GM23338 (cell line): ENCODE data around the gene KLF7.

Source experiments
- CTCF ChIP-seq, 2 experiments: fragments of 200-600 bp in 1 of 2; sonication (generic) in 1 of 2; conservative IDR thresholded peaks; 2 replicates each; pipeline versions ENCODE4 v1.5.1 to v1.6.1; 2016 to 2017; ENCODE audit warnings: antibody characterized with exemption in 2 of 2, low read depth in 2 of 2, mild to moderate bottlenecking in 2 of 2, moderate library complexity in 1 of 2
- EZH2 ChIP-seq: fragments of 200-600 bp; sonication (generic); IDR thresholded peaks from one replicate; pipeline ENCODE4 v1.8.0; 2017; ENCODE audit warnings: antibody characterized with exemption, mild to moderate bottlenecking, low read depth; ENCODE audit not compliant: unreplicated experiment
- POLR2AphosphoS5 ChIP-seq: IDR thresholded peaks from 2 replicates; pipeline ENCODE4 v1.6.1; 2016; ENCODE audit warnings: antibody characterized with exemption, low read depth
- STAT1 ChIP-seq: IDR thresholded peaks from one replicate; pipeline ENCODE4 v1.6.1; 2016; ENCODE audit warnings: antibody characterized with exemption; ENCODE audit not compliant: unreplicated experiment
- ZNF331 ChIP-seq: fragments of 250-450 bp; sonication (Bioruptor Pico); IDR thresholded peaks from 2 replicates; pipeline ENCODE4 v1.5.0; 2020; ENCODE audit warnings: low read depth, mild to moderate bottlenecking, moderate library complexity

DNA sequence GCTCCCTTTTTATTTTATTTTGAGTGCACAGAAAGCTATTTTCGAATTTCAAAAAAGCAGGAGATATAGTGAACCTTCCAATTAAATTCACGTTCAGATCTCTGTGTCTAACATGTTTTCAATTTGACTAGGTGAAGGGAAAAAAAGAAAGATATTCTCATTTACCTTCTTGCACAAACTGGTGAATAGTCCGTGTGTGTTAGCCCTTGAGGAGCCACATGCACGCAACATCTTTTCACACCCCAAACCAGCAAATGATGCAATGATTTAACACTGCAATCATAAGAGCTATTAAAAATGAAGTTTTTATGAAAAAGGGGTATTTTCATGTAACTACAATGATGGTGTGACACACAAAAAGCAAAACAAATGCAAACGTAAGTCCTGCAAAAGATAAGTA is 116.6 kb downstream of the KLF7 start:
- TF ChIP-seq ZNF331 (no peak), STAT1 (no peak), EZH2 (no peak), POLR2AphosphoS5 (no peak), CTCF (conservative IDR thresholded peaks at IDR 0.05; ENCODE audit: low read depth in 2 of 2) (no peak)
